ENCODE data around the gene ATG3.
"Not testable (repeated sequence)": the region's sequence is repeated elsewhere in the genome, so short reads cannot be mapped to it uniquely, and the experiment has no call there.

Gene ATG3

GRCh38 chr3:112494448-112494767 is 67.4 kb downstream of the ATG3 start:
- H3K4me3 ChIP-seq (ENCODE audit: low read depth, low read length); H3K9me3 ChIP-seq (ENCODE audit: control insufficient read depth, insufficient read depth, low read length); H3K27me3 ChIP-seq (ENCODE audit: control insufficient read depth, insufficient read depth, low read length): not testable (repeated sequence)

DNA sequence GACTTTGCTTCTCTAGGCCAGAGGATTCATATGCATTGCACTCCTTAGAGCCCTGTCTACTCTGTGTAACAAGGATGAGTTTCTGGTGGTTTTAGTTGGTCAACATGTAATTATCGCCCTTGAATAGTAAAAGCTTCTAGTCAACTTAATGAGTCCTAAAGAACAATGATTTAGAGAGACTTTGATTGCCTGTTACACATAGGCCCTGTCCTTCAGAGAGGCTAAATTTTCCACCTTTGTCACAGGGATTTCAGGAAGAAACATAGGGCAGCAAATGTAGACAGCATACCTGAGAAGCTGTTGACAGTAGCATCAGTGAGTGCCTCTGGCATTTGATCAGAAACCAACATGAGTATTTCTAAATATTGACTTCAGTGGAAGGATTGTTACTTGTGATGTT is 69.6 kb downstream of the ATG3 start:
- Histone ChIP-seq H3K36me3 (ENCODE audit: control insufficient read depth, insufficient read depth, low read length) (no peaks in the 10 kb centered on the region), H3K4me1 (ENCODE audit: control insufficient read depth, insufficient read depth, low read length) (no peaks in the 10 kb centered on the region), H3K9me3 (ENCODE audit: control insufficient read depth, insufficient read depth, low read length) (no peaks in the 10 kb centered on the region), H3K9ac (ENCODE audit: low read depth, low read length) (no peak overlapping the region), H3K27me3 (ENCODE audit: control insufficient read depth, insufficient read depth, low read length) (no peaks in the 10 kb centered on the region), H3K4me3 (ENCODE audit: low read depth, low read length) (no peak overlapping the region)

More at GRCh38 chr3:112494448-112494767, 67.4 kb downstream of the ATG3 start:
- H3K4me1 ChIP-seq (ENCODE audit: control insufficient read depth, insufficient read depth, low read length); H3K36me3 ChIP-seq (ENCODE audit: control insufficient read depth, insufficient read depth, low read length); H3K9ac ChIP-seq (ENCODE audit: low read depth, low read length): not testable (repeated sequence)

- H3K27me3 ChIP-seq (ENCODE audit: control insufficient read depth, insufficient read depth, low read length), result no peaks in the 10 kb centered on the region
- H3K9ac ChIP-seq (ENCODE audit: low read depth, low read length), result no peak overlapping the region
- no peaks in the 10 kb centered on the region for H3K9me3 ChIP-seq (ENCODE audit: control insufficient read depth, insufficient read depth, low read length)
- no peak overlapping the region for H3K4me3 ChIP-seq (ENCODE audit: low read depth, low read length)
- H3K4me1 ChIP-seq (ENCODE audit: control insufficient read depth, insufficient read depth, low read length), result no peaks in the 10 kb centered on the region
- H3K36me3 ChIP-seq (ENCODE audit: control insufficient read depth, insufficient read depth, low read length), result no peaks in the 10 kb centered on the region
These were observed 70.4 kb downstream of the ATG3 start for GRCh38 chr3:112491373-112491772.

GRCh38 chr3:112489674-112490479 is 71.9 kb downstream of the ATG3 start:
- Histone ChIP-seq H3K36me3 (ENCODE audit: control insufficient read depth, insufficient read depth, low read length) (no peaks in the 10 kb centered on the region), H3K9me3 (ENCODE audit: control insufficient read depth, insufficient read depth, low read length) (no peaks in the 10 kb centered on the region), H3K4me1 (ENCODE audit: control insufficient read depth, insufficient read depth, low read length) (no peaks in the 10 kb centered on the region), H3K27me3 (ENCODE audit: control insufficient read depth, insufficient read depth, low read length) (no peaks in the 10 kb centered on the region), H3K4me3 (ENCODE audit: low read depth, low read length) (no peak overlapping the region), H3K9ac (ENCODE audit: low read depth, low read length) (no peak overlapping the region)

DNA sequence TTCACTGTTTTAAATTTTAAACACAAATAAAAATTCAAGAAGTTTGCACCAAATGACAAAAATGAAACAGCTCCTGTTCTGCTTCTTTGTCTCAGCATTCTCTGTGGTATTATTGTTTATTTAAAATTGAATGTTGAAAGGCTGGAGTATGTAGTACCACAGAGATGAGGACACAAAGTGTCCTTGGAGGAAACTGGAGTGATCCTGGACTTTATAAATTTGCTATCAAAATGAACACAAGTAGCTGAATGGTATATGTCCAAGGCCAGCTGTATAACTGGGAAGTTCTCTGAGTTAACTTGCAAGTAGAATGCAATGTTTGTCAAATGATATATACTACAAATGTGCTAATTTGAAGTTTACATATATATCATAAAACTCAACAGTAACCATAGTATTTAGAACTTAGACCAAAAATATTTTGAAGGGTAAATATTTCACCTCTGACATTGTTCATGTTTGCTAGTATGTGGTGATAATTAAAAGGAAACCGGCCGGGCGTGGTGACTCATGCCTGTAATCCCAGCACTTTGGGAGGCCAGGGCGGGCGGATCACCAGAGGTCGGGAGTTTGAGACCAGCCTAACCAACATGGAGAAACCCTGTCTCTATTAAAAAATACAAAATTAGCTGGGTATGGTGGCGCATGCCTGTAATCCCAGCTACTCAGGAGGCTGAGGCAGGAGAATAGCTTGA is 74.8 kb downstream of the ATG3 start:
- Histone ChIP-seq H3K4me1 (ENCODE audit: control insufficient read depth, insufficient read depth, low read length) (no peaks in the 10 kb centered on the region), H3K27me3 (ENCODE audit: control insufficient read depth, insufficient read depth, low read length) (no peaks in the 10 kb centered on the region), H3K9ac (ENCODE audit: low read depth, low read length) (no peak overlapping the region), H3K4me3 (ENCODE audit: low read depth, low read length) (no peak overlapping the region), H3K9me3 (ENCODE audit: control insufficient read depth, insufficient read depth, low read length) (no peaks in the 10 kb centered on the region), H3K36me3 (ENCODE audit: control insufficient read depth, insufficient read depth, low read length) (no peaks in the 10 kb centered on the region)

DNA sequence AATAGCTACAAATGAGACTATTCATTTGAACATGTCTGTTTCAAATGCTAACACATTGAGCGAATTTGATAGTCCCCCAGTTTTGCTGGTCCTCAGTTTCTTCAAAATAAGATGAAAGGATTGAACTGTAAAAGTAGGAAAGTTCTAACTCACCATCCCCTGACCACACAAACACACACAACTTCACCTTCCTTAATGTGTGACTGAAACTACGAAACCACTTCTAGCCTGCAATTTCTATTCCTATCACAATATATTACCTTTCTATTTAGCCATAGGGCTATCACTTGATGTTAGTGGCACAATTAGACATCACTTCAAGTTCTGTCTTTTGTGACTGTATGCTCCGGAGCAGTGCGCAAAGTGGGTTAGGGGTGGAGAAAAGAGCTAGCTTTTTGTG is 77.4 kb downstream of the ATG3 start:
- Histone ChIP-seq H3K4me3 (ENCODE audit: low read depth, low read length) (no peak overlapping the region), H3K27me3 (ENCODE audit: control insufficient read depth, insufficient read depth, low read length) (no peaks in the 10 kb centered on the region), H3K9me3 (ENCODE audit: control insufficient read depth, insufficient read depth, low read length) (no peaks in the 10 kb centered on the region), H3K4me1 (ENCODE audit: control insufficient read depth, insufficient read depth, low read length) (peaks cover 6% of the 10 kb centered on the region), H3K9ac (ENCODE audit: low read depth, low read length) (no peak overlapping the region), H3K36me3 (ENCODE audit: control insufficient read depth, insufficient read depth, low read length) (no peaks in the 10 kb centered on the region)

DNA sequence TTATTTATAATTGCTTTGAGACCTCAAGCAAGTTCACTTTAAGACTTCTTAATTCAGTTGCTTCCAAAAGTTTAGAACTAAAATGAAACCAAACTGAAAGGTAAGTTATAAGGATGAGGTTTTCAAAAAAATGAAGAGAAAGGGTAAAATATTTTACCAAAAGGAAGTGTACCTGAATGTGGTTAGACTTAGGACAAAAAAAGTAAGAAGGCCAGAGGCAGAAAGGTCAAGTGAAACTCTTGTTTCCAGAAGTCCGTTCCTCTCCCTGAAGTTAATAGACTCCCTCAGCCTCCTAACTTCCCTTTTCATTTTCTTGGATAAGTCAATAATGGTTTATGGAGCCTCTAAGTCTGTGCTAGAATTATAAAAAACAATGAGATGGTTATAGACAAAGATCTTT is 79.1 kb downstream of the ATG3 start:
- Histone ChIP-seq H3K4me3 (ENCODE audit: low read depth, low read length) (no peak overlapping the region), H3K27me3 (ENCODE audit: control insufficient read depth, insufficient read depth, low read length) (no peaks in the 10 kb centered on the region), H3K9me3 (ENCODE audit: control insufficient read depth, insufficient read depth, low read length) (no peaks in the 10 kb centered on the region)

More for the DNA sequence above, 79.1 kb downstream of the ATG3 start:
- Histone ChIP-seq H3K9ac (ENCODE audit: low read depth, low read length) (no peak overlapping the region), H3K4me1 (ENCODE audit: control insufficient read depth, insufficient read depth, low read length) (peaks cover 6% of the 10 kb centered on the region), H3K36me3 (ENCODE audit: control insufficient read depth, insufficient read depth, low read length) (no peaks in the 10 kb centered on the region)

Data from iPS-15b (cell line).